Panc1 (cell line): ENCODE data around the gene FBXL17.

Source experiments
- CTCF ChIP-seq: fragments of 450-650 bp; IDR thresholded peaks from 2 replicates; pipeline ENCODE4 v1.5.1; 2017; ENCODE audit warnings: mild to moderate bottlenecking
- POLR2AphosphoS5 ChIP-seq: IDR thresholded peaks from 2 replicates; pipeline ENCODE4 v1.6.1; 2012; ENCODE audit warnings: mild to moderate bottlenecking, low read depth, low read length, moderate library complexity
- REST ChIP-seq, 2 experiments: IDR thresholded peaks; 2 replicates each; pipeline ENCODE4 v1.6.1; 2011 to 2012; ENCODE audit warnings: low read depth in 2 of 2, control low read depth in 1 of 2, low read length in 1 of 2, mild to moderate bottlenecking in 1 of 2, moderate library complexity in 1 of 2; ENCODE audit not compliant: insufficient read depth in 1 of 2
- SIN3A ChIP-seq: IDR thresholded peaks from 2 replicates; pipeline ENCODE4 v1.6.1; 2012; ENCODE audit warnings: low read depth, mild to moderate bottlenecking, low read length, moderate library complexity, borderline replicate concordance; ENCODE audit not compliant: insufficient read depth
- TCF7L2 ChIP-seq: IDR thresholded peaks from 2 replicates; pipeline ENCODE4 v1.6.1; 2011; ENCODE audit warnings: mild to moderate bottlenecking, low read depth, low read length, inconsistent platforms

- no peak for TF ChIP-seq CTCF
- no peak for TF ChIP-seq POLR2AphosphoS5
- no peak for TF ChIP-seq REST (IDR thresholded peaks at IDR 0.05; ENCODE audit: insufficient read depth in 1 of 2, low read depth in 2 of 2, low read length in 1 of 2)
- TF ChIP-seq TCF7L2 = no peak
- TF ChIP-seq SIN3A = no peak
Observed at GRCh38 chr5:108167174-108167573, 214.7 kb downstream of the FBXL17 start.
